HTERT RPE-1 (cell line): Measurements from ENCODE around the gene ACTL6B.

Source experiments
- in situ Hi-C: fragments of 300-500 bp; cut with MboI; formaldehyde crosslinking; loops from 4 replicates; pipeline ENCODE4 v1.14.3; 2020; ENCODE audit warnings: low sequenced_read_pairs

Gene ACTL6B

DNA sequence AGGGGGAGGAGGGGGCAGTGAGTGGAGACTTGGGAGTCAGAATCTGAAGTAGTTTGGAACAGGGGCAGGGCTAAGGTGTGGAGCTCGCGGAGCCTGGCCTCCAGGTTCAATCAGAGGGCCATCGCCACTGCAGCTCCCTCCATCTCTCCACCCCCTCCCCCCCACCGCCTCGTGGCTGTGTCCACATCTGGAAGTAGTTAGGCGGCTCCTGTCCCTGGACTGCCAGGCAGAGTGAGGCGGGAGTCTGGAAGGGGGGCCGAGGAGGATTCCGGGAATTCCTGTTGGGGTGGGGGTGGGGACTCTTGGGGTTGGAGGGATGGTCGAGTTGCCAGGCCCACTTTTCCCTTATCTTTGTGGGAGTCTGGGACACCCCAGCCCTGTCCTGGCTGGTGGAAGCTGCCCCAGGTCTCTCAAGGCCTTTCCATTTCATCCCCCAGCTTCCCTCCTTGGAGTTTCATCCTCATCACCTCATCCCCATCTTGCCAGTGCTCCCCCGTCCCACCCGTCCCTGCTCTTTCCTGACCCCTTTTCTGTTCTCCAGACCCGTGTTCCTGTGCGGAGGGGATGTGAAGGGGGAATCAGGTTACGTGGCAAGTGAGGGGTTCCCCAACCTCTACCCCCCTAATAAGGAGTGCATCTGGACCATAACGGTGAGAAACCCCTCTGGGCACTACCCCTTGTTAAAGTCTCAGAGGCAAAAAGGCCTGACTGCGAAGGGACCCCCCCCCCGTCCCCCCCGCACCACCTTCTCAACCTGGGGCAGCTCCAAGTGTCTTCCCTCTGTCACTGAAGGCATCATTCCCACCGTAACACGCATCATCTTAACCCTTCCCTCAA is 53.1 kb downstream of the ACTL6B start:
- in situ Hi-C loops = no loop called here

DNA sequence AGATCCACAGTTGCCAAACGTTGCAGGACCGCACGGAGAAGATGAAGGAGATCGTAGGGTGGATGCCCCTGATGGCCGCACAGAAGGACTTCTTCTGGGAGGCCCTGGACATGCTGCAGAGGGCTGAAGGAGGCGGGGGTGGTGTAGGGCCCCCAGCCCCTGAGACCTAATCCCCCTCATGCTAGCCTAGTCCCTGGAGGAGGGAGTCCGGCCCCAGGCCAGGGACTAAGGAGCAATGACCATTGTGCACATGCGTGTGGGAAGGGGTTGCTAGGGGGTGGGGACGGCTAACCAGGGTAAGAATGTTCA is 55.6 kb downstream of the ACTL6B start:
- in situ Hi-C loops = no loop called here

DNA sequence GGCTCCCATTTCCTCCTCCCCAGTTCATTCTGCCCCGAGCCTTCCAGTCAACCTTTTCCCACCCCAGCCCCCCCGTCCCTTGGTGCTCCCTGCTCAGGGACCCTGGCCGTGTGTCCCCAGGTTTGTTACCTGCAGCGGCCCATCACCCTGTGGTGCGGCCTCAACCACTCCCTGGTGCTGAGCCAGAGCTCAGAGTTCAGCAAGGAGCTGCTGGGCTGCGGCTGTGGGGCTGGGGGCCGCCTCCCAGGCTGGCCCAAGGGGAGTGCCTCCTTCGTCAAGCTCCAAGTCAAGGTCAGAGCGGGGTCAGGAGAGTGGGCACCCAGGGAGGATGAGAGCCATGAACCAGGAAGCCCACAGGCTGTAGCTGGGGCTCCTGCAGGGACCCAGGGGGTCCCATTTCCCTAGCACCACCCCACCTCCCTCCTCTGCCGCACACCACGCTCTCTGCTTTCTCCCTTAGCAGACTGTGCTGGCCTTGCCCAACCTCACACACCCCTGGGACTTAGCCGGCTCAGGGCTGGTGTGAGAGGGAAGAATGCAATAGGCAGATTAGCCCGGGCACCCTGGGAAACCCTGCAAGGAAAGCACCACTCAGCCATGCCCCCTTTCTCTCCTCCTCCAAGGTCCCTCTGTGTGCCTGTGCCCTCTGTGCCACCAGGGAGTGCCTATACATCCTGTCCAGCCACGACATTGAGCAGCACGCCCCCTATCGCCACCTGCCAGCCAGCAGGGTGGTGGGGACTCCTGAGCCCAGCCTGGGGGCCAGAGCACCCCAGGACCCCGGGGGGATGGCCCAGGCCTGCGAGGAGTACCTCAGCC is 56.1 kb downstream of the ACTL6B start:
- in situ Hi-C loops = no loop called here

GRCh38 chr7:100598425-100598824 is 57.8 kb downstream of the ACTL6B start:
- in situ Hi-C loops = no loop called here

DNA sequence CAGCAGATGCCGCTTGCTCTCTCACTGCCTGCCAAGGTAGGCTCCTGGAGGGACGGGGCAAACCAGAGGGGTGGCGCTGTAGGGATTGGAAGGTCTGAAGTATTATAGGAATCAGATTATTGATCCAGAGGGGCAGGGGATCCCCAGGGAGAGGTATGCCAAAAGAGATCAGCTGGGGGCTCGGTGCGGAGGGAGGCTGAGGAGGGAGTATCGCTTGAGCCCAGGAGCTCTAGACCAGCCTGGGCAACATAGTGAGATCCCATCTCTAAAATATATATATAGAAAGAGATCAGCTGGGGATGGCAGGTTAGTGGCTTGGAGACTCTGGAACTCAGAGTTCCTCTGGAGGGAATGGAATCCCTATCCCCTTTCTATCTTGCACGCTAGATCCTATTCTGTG is 61.1 kb downstream of the ACTL6B start:
- in situ Hi-C loops = no loop called here
